GM23248 (cell line): ENCODE data around the gene KIF16B. TPM values are rescaled to one million over a fixed set of nuclear protein-coding genes. Genes with fewer than 3 reads are reported as not detected.
A peak's percentile ranks its signal among the peaks of the same experiment; 100 is the strongest.

ENCODE experiments used
- DNase-seq: peaks from one replicate; pipeline ENCODE4 v3.0.0-alpha.2; 2015
- H2AFZ ChIP-seq: fragments of 200-600 bp; sonication (generic); 2 replicates; pipeline ENCODE4 v1.6.1; 2016; ENCODE audit warnings: antibody characterized with exemption
- H3F3A ChIP-seq: fragments of 200-600 bp; sonication (generic); 2 replicates; pipeline ENCODE4 v1.6.1; 2016; ENCODE audit warnings: mild to moderate bottlenecking, antibody characterized with exemption, mixed run types; ENCODE audit not compliant: insufficient read depth
- H3K27ac ChIP-seq: fragments of 200-600 bp; sonication (generic); 2 replicates; pipeline ENCODE4 v1.5.1; 2016; ENCODE audit warnings: mild to moderate bottlenecking
- H3K27me3 ChIP-seq: fragments of 200-600 bp; sonication (generic); replicated peaks from 2 replicates; pipeline ENCODE4 v1.6.1; 2016; ENCODE audit warnings: mild to moderate bottlenecking; ENCODE audit not compliant: insufficient read depth
- H3K36me3 ChIP-seq: fragments of 200-600 bp; sonication (generic); 2 replicates; pipeline ENCODE4 v1.6.1; 2016; ENCODE audit warnings: low read depth, mild to moderate bottlenecking
- H3K4me1 ChIP-seq: fragments of 200-600 bp; sonication (generic); 2 replicates; pipeline ENCODE4 v1.6.1; 2016; ENCODE audit warnings: mild to moderate bottlenecking; ENCODE audit not compliant: insufficient read depth
- H3K4me2 ChIP-seq: fragments of 200-600 bp; sonication (generic); one replicate; pipeline ENCODE4 v1.6.1; 2016; ENCODE audit warnings: mild to moderate bottlenecking; ENCODE audit not compliant: unreplicated experiment
- H3K4me3 ChIP-seq: fragments of 200-600 bp; sonication (generic); 2 replicates; pipeline ENCODE4 v1.5.1; 2016; ENCODE audit warnings: mild to moderate bottlenecking
- H3K79me2 ChIP-seq: fragments of 200-600 bp; sonication (generic); 2 replicates; pipeline ENCODE4 v1.6.1; 2016; ENCODE audit warnings: mild to moderate bottlenecking; ENCODE audit not compliant: insufficient read depth
- H3K9ac ChIP-seq: fragments of 200-600 bp; sonication (generic); 2 replicates; pipeline ENCODE4 v1.6.1; 2016; ENCODE audit warnings: mild to moderate bottlenecking
- H3K9me2 ChIP-seq: fragments of 200-600 bp; sonication (generic); 2 replicates; pipeline ENCODE4 v1.6.1; 2016; ENCODE audit warnings: mixed run types, mild to moderate bottlenecking, moderate library complexity; ENCODE audit not compliant: insufficient read depth
- H3K9me3 ChIP-seq: fragments of 200-600 bp; sonication (generic); one replicate; pipeline ENCODE4 v1.6.1; 2017; ENCODE audit warnings: low read depth
- H4K20me1 ChIP-seq: fragments of 200-600 bp; sonication (generic); 2 replicates; pipeline ENCODE4 v1.6.0; 2016; ENCODE audit not compliant: insufficient read depth
- EZH2 ChIP-seq: fragments of 200-600 bp; sonication (generic); IDR thresholded peaks from 2 replicates; pipeline ENCODE4 v1.6.1; 2018; ENCODE audit warnings: antibody characterized with exemption, mild to moderate bottlenecking; ENCODE audit not compliant: insufficient read depth, poor library complexity, severe bottlenecking
- EZH2phosphoT487 ChIP-seq: fragments of 200-600 bp; sonication (generic); IDR thresholded peaks from 2 replicates; pipeline ENCODE4 v1.6.1; 2018; ENCODE audit warnings: antibody characterized with exemption, moderate library complexity, mild to moderate bottlenecking, low read depth; ENCODE audit not compliant: insufficient read depth
- WGBS, 2 experiments: methylation state at CpG; one replicate each; pipeline ENCODE4 v1.1.6; 2015 to 2017; ENCODE audit warnings: low lambda C conversion rate in 2 of 2, low coverage in 1 of 2; ENCODE audit errors: missing lambda C conversion rate in 2 of 2; 5-methylcytosine and 5-hydroxymethylcytosine counted together
- in situ Hi-C: fragments of 300-500 bp; cut with MboI; formaldehyde crosslinking; loops from 2 replicates; pipeline ENCODE4 v1.15.0; 2020
- polyA plus RNA-seq: library from polyadenylated mRNA; unstranded; fragments of >200 nt; fragmentation: Nextera tagmentation; extraction: Ambion mirVana; gene quantifications from 2 replicates; pipeline ENCODE4 v1.2.1, GENCODE V29; 2016
- total RNA-seq: library from RNA; depleted of rRNA; stranded (reverse); fragments of >200 nt; shearing (Covaris generic); gene quantifications from 2 replicates; pipeline ENCODE4 v1.2.3, GENCODE V29; 2014

The KIF16B gene
- total and polyA plus RNA-seq, 2 experiments from 2014 or later: 1.7 to 2.6 TPM

DNA sequence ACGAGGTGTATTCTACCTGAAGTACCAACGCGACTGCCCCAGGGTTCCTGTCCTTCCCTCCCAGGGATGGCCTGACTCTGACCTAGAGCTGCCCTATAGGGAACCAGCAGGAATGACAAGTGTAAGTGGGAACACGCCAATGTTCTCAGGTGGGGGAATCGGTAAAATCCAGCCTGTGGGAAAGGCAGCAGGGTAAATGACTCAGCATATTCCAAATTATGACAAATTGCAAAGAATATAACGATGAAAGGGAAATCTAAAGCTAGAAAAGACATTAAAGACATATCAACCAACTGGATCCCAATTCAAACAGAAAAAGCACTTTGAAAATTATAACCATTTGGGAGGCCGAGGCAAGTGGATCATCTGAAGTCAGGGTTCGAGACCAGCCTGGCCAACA, 41.8 kb downstream of the KIF16B start:
- in situ Hi-C loops: no loop called here

DNA sequence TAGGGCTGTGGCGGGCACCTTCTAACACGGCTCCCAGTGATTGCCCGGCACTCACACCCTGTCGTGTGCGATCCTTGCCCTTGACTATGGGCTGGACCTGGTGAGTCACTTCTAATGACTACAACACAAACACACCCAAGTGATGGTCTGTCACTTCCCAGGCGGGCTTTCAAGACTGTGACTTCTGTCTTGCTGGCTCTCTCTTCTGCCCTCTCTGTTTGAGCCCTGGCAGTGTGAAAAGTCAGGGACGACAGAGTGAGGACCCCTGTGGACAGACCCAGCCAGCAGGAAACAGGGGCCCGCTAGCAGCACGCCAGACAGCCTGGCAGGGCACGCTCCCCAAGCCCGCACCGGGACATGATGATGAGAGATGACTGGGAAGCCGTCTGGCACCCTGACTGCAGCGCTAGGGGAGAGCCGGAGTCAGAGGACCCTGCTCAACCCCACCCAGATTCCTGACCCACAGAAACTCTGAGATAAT, 43.0 kb downstream of the KIF16B start:
- 85 to 86% methylated on average over 15 of the region's 15 CpGs for WGBS, 2 experiments
- peak; percentile 35 for DNase-seq

More for the DNA sequence above, 41.8 kb downstream of the KIF16B start:
- Histone ChIP-seq H3K9ac (no peak overlapping the region), H3K9me3 (no peaks in the 10 kb centered on the region), H3F3A (no peaks in the 10 kb centered on the region), H3K27me3 (no peaks in the 10 kb centered on the region), H3K79me2 (no peaks in the 10 kb centered on the region), H3K36me3 (no peaks in the 10 kb centered on the region), H3K4me2 (no peak overlapping the region), H3K4me3 (no peak overlapping the region), H4K20me1 (no peaks in the 10 kb centered on the region), H3K9me2 (no peaks in the 10 kb centered on the region), H3K27ac (no peak overlapping the region), H3K4me1 (0 out of 2 replicates have a peak, but pooled peaks cover 3% of the 10 kb centered on the region), H2AFZ (no peak overlapping the region)
- TF ChIP-seq EZH2 (no peak), EZH2phosphoT487 (no peak)
- WGBS, 2 experiments: 87 to 88% methylated on average over 8 of the region's 8 CpGs
- DNase-seq: no peak

DNA sequence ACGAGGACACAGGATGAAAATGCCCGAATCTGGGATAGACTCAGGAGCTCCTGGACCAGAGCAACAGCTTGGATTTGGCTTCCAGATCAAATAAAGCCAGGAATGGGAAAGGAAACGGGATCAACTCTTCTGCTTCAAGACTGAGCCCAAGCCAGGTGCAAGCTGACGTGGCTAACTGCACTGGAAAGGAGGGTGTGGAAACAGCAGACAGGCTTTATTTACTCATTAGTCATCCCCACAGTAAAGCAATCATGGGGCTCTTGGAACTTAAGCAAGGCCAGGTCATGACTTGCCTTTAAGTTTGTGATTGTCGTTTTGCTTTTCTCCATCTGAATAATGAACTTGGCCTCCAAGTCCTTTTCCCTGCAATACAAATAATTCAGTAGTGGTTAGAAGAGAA, 45.2 kb downstream of the KIF16B start:
- TF ChIP-seq EZH2: no peak
- TF ChIP-seq EZH2phosphoT487: no peak
- no peak overlapping the region for H3K4me2 ChIP-seq
- DNase-seq: peak; percentile 83
- H4K20me1 ChIP-seq: no peaks in the 10 kb centered on the region
- H2AFZ ChIP-seq: no peak overlapping the region
- in situ Hi-C loops: no loop called here
- 0 out of 2 replicates have a peak, but pooled peaks cover 3% of the 10 kb centered on the region for H3K4me1 ChIP-seq
- H3K4me3 ChIP-seq: no peak overlapping the region
- 34 to 41% methylated on average over 5 of the region's 5 CpGs for WGBS, 2 experiments
- H3K79me2 ChIP-seq: no peaks in the 10 kb centered on the region
- H3K9me2 ChIP-seq: no peaks in the 10 kb centered on the region
- H3K27me3 ChIP-seq: no peaks in the 10 kb centered on the region
- H3K27ac ChIP-seq: peak overlapping the region; percentile 26
- H3K9me3 ChIP-seq: no peaks in the 10 kb centered on the region
- no peaks in the 10 kb centered on the region for H3F3A ChIP-seq
- H3K9ac ChIP-seq: no peak overlapping the region
- H3K36me3 ChIP-seq: no peaks in the 10 kb centered on the region

More for the DNA sequence above, 43.0 kb downstream of the KIF16B start:
- TF ChIP-seq EZH2phosphoT487 (no peak), EZH2 (no peak)
- no peaks in the 10 kb centered on the region for H3K36me3 ChIP-seq
- no peak overlapping the region for H3K4me3 ChIP-seq
- in situ Hi-C loops: no loop called here
- H3K9ac ChIP-seq: no peak overlapping the region
- H3K9me2 ChIP-seq: no peaks in the 10 kb centered on the region
- no peaks in the 10 kb centered on the region for H3K9me3 ChIP-seq
- no peaks in the 10 kb centered on the region for H3F3A ChIP-seq
- no peaks in the 10 kb centered on the region for H3K27me3 ChIP-seq
- H3K4me1 ChIP-seq: 0 out of 2 replicates have a peak, but pooled peaks cover 3% of the 10 kb centered on the region
- no peak overlapping the region for H3K4me2 ChIP-seq
- H3K27ac ChIP-seq: no peak overlapping the region
- H3K79me2 ChIP-seq: no peaks in the 10 kb centered on the region
- no peak overlapping the region for H2AFZ ChIP-seq
- no peaks in the 10 kb centered on the region for H4K20me1 ChIP-seq

DNA sequence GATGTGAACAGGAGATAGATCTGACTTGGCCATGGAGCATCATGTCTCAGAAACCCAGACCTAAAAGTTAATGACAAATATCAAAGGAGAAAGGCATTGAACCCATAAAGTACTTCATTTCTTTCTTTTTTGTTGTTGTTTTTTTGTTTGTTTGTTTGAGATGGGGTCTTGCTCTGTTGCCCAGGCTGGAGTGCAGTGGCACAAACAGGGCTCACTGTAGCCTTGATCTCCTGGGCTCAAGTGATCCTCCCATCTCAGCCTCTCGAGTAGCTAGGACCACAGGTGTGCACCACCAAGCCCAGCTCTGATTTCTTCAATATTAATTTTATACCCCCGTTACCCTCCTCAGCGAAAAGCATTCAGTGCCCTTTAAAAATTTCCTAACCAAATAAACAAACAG, 45.8 kb downstream of the KIF16B start:
- no peaks in the 10 kb centered on the region for H3K36me3 ChIP-seq
- H3K27me3 ChIP-seq: no peaks in the 10 kb centered on the region
- H3K4me1 ChIP-seq: 0 out of 2 replicates have a peak, but pooled peaks cover 3% of the 10 kb centered on the region
- in situ Hi-C loops: no loop called here
- H3F3A ChIP-seq: no peaks in the 10 kb centered on the region
- H3K27ac ChIP-seq: peak overlapping the region; percentile 26
- TF ChIP-seq EZH2 (no peak), EZH2phosphoT487 (no peak)
- H3K79me2 ChIP-seq: no peaks in the 10 kb centered on the region
- no peak overlapping the region for H3K4me2 ChIP-seq
- no peak overlapping the region for H2AFZ ChIP-seq
- no peaks in the 10 kb centered on the region for H4K20me1 ChIP-seq
- 74 to 82% methylated on average over 3 of the region's 3 CpGs for WGBS, 2 experiments
- DNase-seq: no peak
- no peak overlapping the region for H3K9ac ChIP-seq
- no peaks in the 10 kb centered on the region for H3K9me3 ChIP-seq
- H3K4me3 ChIP-seq: no peak overlapping the region
- no peaks in the 10 kb centered on the region for H3K9me2 ChIP-seq
